HepG2 (cell line): ENCODE data around the gene SESN3. TPM values are rescaled to one million over a fixed set of nuclear protein-coding genes. Genes with fewer than 3 reads are reported as not detected.

Experiments
- ATAC-seq: fragments of 200-7000 bp; cut with Tn5 transposase; 3 replicates; pipeline ENCODE4 v1.9.1; 2020; ENCODE audit warnings: mild to moderate bottlenecking, moderate library complexity
- BruUV-seq: library from RNA; stranded (reverse); fragments of 400-500 nt; replicated peaks from 2 replicates; lab custom pipeline; 2021; lab: Mats Ljungman, UMichigan
- CTCF ChIA-PET: fragments of 300-600 bp; formaldehyde crosslinking; extraction: SDS; loops from one replicate; lab custom pipeline; 2021; ENCODE audit warnings: low total read pairs, inconsistent platforms, low intra/inter-chr PET ratio; lab: Yijun Ruan, JAX
- POLR2A ChIA-PET: fragments of 350-600 bp; sonication (Branson Sonifier 250); formaldehyde crosslinking; loops from one replicate; lab custom pipeline; 2020; ENCODE audit warnings: antibody characterized with exemption, inconsistent platforms; lab: Yijun Ruan, JAX
- DNase-seq: peaks from one replicate; pipeline ENCODE4 v3.0.0-alpha.2; 2015; ENCODE audit warnings: low spot score
- FAIRE-seq: peaks from 3 replicates; lab custom pipeline; 2011; peaks lifted over from hg19 to GRCh38; lab: Jason Lieb, UNC
- H2AFZ ChIP-seq: one replicate; pipeline ENCODE4 v1.6.1; 2011; ENCODE audit warnings: low read length, inconsistent platforms
- H3K27ac ChIP-seq: fragments of 300-600 bp; 3 replicates; pipeline ENCODE4 v1.8.0; 2011; ENCODE audit warnings: mixed run types, mild to moderate bottlenecking, mixed read lengths, low read length, inconsistent platforms; ENCODE audit not compliant: insufficient read depth; ENCODE audit errors: extremely low read length
- H3K27me3 ChIP-seq, 2 experiments: fragments of 200-600 bp in 1 of 2; 2 replicates in 1 of 2; 3 replicates in 1 of 2; pipeline versions ENCODE4 v1.6.0 to v1.8.0; 2011; ENCODE audit warnings: low read length in 2 of 2, mild to moderate bottlenecking in 2 of 2, moderate library complexity in 2 of 2, inconsistent platforms in 1 of 2; ENCODE audit not compliant: insufficient read depth in 2 of 2, control insufficient read depth in 1 of 2
- H3K36me3 ChIP-seq, 2 experiments: fragments of 200-600 bp in 1 of 2; replicated peaks in 1 of 2; 2 replicates in 1 of 2; 3 replicates in 1 of 2; pipeline versions ENCODE4 v1.5.1 to v1.8.0; 2011; ENCODE audit warnings: low read length in 2 of 2, inconsistent platforms in 1 of 2; ENCODE audit not compliant: insufficient read depth in 2 of 2, control insufficient read depth in 1 of 2
- H3K4me1 ChIP-seq: 2 replicates; pipeline ENCODE4 v1.5.1; 2012; ENCODE audit warnings: low read length, inconsistent platforms; ENCODE audit not compliant: insufficient read depth
- H3K4me2 ChIP-seq: 2 replicates; pipeline ENCODE4 v1.6.0; 2011; ENCODE audit warnings: low read depth, low read length, inconsistent platforms
- H3K4me3 ChIP-seq, 3 experiments: fragments of 200-600 bp in 1 of 3; sonication (generic), shearing (Covaris generic) in 1 of 3; replicated peaks in 1 of 3; 2 replicates each; pipeline ENCODE4 v1.5.1; 2011 to 2016; ENCODE audit warnings: low read length in 3 of 3, inconsistent platforms in 2 of 3, low read depth in 2 of 3, mild to moderate bottlenecking in 2 of 3, control low read depth in 1 of 3, mixed read lengths in 1 of 3; ENCODE audit not compliant: insufficient read depth in 1 of 3
- H3K79me2 ChIP-seq: one replicate; pipeline ENCODE4 v1.6.1; 2011; ENCODE audit warnings: low read length, inconsistent platforms; ENCODE audit not compliant: insufficient read depth
- H3K9ac ChIP-seq: 2 replicates; pipeline ENCODE4 v1.6.0; 2011; ENCODE audit warnings: mild to moderate bottlenecking, low read depth, low read length, inconsistent platforms; ENCODE audit not compliant: insufficient read depth
- H3K9me3 ChIP-seq: 2 replicates; pipeline ENCODE4 v1.5.1; 2012; ENCODE audit warnings: mild to moderate bottlenecking, low read length
- H4K20me1 ChIP-seq: 2 replicates; pipeline ENCODE4 v1.6.0; 2011; ENCODE audit warnings: inconsistent platforms, mild to moderate bottlenecking, low read length, moderate library complexity; ENCODE audit not compliant: insufficient read depth
- BHLHE40 ChIP-seq: IDR thresholded peaks from 2 replicates; pipeline ENCODE4 v1.6.1; 2011; ENCODE audit warnings: low read length, improper control_type of control experiment
- CHD4 ChIP-seq: fragments of 200-600 bp; sonication (generic); IDR thresholded peaks from 2 replicates; pipeline ENCODE4 v1.7.0; 2017; ENCODE audit warnings: mild to moderate bottlenecking, low read length, borderline replicate concordance
- FOXC1 ChIP-seq: sonication (generic); formaldehyde crosslinking; IDR thresholded peaks from 2 replicates; pipeline ENCODE4 v1.8.0; 2022; ENCODE audit warnings: mild to moderate bottlenecking, missing genetic modification reagents, borderline replicate concordance
- MIXL1 ChIP-seq: IDR thresholded peaks from 2 replicates; pipeline ENCODE4 v1.6.1; 2016
- MXD4 ChIP-seq: IDR thresholded peaks from 2 replicates; pipeline ENCODE4 v1.6.1; 2016; ENCODE audit warnings: mild to moderate bottlenecking, missing biosample characterization, missing genetic modification reagents
- SMC3 ChIP-seq: IDR thresholded peaks from 2 replicates; pipeline ENCODE4 v1.6.1; 2011; ENCODE audit warnings: low read length, improper control_type of control experiment
- U2AF1 ChIP-seq: fragments of 200-400 bp; formaldehyde crosslinking; optimal IDR thresholded peaks from 2 replicates; pipeline ENCODE3; 2017; ENCODE audit warnings: mild to moderate bottlenecking, low read depth, low read length
- ZNF550 ChIP-seq: sonication (generic); formaldehyde crosslinking; IDR thresholded peaks from 2 replicates; pipeline ENCODE4 v1.4.0; 2020; ENCODE audit warnings: mild to moderate bottlenecking, missing genetic modification reagents, borderline replicate concordance
- in situ Hi-C: cut with HindIII; loops from 2 replicates; pipeline ENCODE4 v1.10.0; 2017; ENCODE audit warnings: low pct_unique_long_range_greater_than_20kb; ENCODE audit not compliant: extremely low pct_ligation_motif_present
- intact Hi-C: fragments of 100-400 bp; cut with micrococcal nuclease; formaldehyde crosslinking; loops from one replicate; pipeline ENCODE4 v1.10.0; 2022; ENCODE audit not compliant: unreplicated experiment
- polyA plus RNA-seq, 8 experiments: library from polyadenylated mRNA; depleted of rRNA in 3 of 8; stranded (reverse) in 7 of 8; unstranded in 1 of 8; fragments of >200 nt; fragmentation: Illumina TruSeq in 4 of 8; extraction: Trizol in 4 of 8; gene quantifications; 2 replicates each; pipeline versions ENCODE4 v1.2.1 to v1.2.3, GENCODE V29; 2011 to 2016; ENCODE audit warnings: low read depth in 4 of 8, missing spikeins in 1 of 8, mixed read lengths in 1 of 8; ENCODE audit not compliant: insufficient read depth in 1 of 8
- total RNA-seq, 5 experiments: library from RNA; depleted of rRNA; stranded (reverse); fragments of >200 nt; fragmentation: Illumina TruSeq; extraction: Trizol; gene quantifications; 2 replicates each; pipeline ENCODE4 v1.2.3, GENCODE V29; 2016; ENCODE audit warnings: low read depth in 1 of 5
- TF ChIP-seq, protein P1 (sequence below): sonication (generic); formaldehyde crosslinking; IDR thresholded peaks from 2 replicates; pipeline ENCODE4 v1.8.0; 2022; ENCODE audit warnings: mild to moderate bottlenecking, missing genetic modification reagents, borderline replicate concordance
- TF ChIP-seq, protein P2 (sequence below): sonication (generic); formaldehyde crosslinking; IDR thresholded peaks from 2 replicates; pipeline ENCODE4 v1.4.0; 2020; ENCODE audit warnings: missing genetic modification reagents
- TF ChIP-seq, protein P3 (sequence below): sonication (generic); formaldehyde crosslinking; conservative IDR thresholded peaks from 2 replicates; pipeline ENCODE4 v1.4.0; 2020; ENCODE audit warnings: mild to moderate bottlenecking, missing genetic modification reagents, moderate library complexity
- TF ChIP-seq, protein P4 (sequence below): sonication (generic); formaldehyde crosslinking; IDR thresholded peaks from 2 replicates; pipeline ENCODE4 v1.4.0; 2020; ENCODE audit warnings: mild to moderate bottlenecking, missing genetic modification reagents

SESN3 gene
- total and polyA plus RNA-seq, 2 of the 13 experiments (the other 11 are each of a cell fraction or from before 2014, with no cell fraction given) = 0.53 to 0.86 TPM

DNA sequence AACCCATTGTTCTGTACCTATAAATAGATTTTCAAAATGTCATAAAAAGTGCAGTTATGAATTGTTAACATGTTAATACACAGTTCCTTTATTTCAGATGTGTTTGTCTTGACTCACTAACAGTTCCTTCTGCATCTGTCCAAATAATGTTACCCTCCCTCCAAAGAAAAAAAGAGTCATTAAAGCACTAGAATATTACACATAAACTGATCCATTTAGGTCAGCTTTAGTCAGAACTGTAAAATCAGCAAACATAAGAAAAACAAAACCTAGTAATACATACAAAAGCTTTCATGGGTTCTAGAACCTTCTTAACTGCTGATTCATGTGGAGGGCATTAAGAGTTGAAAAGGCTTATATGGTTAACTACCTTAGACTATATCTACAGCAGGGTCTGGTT is 65.4 kb downstream of the SESN3 start:
- FAIRE-seq = no peak
- H4K20me1 ChIP-seq = no peaks in the 10 kb centered on the region
- TF ChIP-seq, protein P1, sequence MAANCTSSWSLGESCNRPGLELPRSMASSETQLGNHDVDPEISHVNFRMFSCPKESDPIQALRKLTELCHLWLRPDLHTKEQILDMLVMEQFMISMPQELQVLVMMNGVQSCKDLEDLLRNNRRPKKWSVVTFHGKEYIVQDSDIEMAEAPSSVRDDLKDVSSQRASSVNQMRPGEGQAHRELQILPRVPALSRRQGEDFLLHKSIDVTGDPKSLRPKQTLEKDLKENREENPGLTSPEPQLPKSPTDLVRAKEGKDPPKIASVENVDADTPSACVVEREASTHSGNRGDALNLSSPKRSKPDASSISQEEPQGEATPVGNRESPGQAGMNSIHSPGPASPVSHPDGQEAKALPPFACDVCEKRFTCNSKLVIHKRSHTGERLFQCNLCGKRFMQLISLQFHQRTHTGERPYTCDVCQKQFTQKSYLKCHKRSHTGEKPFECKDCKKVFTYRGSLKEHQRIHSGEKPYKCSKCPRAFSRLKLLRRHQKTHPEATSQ (CRISPR knock-in tag) = no peak
- no peak for TF ChIP-seq ZNF550 (CRISPR knock-in tag)
- no peak for TF ChIP-seq U2AF1
- TF ChIP-seq, protein P2, sequence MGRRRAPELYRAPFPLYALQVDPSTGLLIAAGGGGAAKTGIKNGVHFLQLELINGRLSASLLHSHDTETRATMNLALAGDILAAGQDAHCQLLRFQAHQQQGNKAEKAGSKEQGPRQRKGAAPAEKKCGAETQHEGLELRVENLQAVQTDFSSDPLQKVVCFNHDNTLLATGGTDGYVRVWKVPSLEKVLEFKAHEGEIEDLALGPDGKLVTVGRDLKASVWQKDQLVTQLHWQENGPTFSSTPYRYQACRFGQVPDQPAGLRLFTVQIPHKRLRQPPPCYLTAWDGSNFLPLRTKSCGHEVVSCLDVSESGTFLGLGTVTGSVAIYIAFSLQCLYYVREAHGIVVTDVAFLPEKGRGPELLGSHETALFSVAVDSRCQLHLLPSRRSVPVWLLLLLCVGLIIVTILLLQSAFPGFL = no peak
- TF ChIP-seq FOXC1 (CRISPR knock-in tag) = no peak
- no peak for TF ChIP-seq MXD4 (CRISPR knock-in tag)
- no peak for TF ChIP-seq SMC3
- no peak for TF ChIP-seq BHLHE40
- TF ChIP-seq, protein P3, sequence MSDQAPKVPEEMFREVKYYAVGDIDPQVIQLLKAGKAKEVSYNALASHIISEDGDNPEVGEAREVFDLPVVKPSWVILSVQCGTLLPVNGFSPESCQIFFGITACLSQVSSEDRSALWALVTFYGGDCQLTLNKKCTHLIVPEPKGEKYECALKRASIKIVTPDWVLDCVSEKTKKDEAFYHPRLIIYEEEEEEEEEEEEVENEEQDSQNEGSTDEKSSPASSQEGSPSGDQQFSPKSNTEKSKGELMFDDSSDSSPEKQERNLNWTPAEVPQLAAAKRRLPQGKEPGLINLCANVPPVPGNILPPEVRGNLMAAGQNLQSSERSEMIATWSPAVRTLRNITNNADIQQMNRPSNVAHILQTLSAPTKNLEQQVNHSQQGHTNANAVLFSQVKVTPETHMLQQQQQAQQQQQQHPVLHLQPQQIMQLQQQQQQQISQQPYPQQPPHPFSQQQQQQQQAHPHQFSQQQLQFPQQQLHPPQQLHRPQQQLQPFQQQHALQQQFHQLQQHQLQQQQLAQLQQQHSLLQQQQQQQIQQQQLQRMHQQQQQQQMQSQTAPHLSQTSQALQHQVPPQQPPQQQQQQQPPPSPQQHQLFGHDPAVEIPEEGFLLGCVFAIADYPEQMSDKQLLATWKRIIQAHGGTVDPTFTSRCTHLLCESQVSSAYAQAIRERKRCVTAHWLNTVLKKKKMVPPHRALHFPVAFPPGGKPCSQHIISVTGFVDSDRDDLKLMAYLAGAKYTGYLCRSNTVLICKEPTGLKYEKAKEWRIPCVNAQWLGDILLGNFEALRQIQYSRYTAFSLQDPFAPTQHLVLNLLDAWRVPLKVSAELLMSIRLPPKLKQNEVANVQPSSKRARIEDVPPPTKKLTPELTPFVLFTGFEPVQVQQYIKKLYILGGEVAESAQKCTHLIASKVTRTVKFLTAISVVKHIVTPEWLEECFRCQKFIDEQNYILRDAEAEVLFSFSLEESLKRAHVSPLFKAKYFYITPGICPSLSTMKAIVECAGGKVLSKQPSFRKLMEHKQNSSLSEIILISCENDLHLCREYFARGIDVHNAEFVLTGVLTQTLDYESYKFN (CRISPR knock-in tag) = no peak
- no peak for TF ChIP-seq MIXL1 (CRISPR knock-in tag)
- TF ChIP-seq CHD4 = no peak
- TF ChIP-seq, protein P4, sequence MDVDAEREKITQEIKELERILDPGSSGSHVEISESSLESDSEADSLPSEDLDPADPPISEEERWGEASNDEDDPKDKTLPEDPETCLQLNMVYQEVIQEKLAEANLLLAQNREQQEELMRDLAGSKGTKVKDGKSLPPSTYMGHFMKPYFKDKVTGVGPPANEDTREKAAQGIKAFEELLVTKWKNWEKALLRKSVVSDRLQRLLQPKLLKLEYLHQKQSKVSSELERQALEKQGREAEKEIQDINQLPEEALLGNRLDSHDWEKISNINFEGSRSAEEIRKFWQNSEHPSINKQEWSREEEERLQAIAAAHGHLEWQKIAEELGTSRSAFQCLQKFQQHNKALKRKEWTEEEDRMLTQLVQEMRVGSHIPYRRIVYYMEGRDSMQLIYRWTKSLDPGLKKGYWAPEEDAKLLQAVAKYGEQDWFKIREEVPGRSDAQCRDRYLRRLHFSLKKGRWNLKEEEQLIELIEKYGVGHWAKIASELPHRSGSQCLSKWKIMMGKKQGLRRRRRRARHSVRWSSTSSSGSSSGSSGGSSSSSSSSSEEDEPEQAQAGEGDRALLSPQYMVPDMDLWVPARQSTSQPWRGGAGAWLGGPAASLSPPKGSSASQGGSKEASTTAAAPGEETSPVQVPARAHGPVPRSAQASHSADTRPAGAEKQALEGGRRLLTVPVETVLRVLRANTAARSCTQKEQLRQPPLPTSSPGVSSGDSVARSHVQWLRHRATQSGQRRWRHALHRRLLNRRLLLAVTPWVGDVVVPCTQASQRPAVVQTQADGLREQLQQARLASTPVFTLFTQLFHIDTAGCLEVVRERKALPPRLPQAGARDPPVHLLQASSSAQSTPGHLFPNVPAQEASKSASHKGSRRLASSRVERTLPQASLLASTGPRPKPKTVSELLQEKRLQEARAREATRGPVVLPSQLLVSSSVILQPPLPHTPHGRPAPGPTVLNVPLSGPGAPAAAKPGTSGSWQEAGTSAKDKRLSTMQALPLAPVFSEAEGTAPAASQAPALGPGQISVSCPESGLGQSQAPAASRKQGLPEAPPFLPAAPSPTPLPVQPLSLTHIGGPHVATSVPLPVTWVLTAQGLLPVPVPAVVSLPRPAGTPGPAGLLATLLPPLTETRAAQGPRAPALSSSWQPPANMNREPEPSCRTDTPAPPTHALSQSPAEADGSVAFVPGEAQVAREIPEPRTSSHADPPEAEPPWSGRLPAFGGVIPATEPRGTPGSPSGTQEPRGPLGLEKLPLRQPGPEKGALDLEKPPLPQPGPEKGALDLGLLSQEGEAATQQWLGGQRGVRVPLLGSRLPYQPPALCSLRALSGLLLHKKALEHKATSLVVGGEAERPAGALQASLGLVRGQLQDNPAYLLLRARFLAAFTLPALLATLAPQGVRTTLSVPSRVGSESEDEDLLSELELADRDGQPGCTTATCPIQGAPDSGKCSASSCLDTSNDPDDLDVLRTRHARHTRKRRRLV (CRISPR knock-in tag) = no peak

More for the DNA sequence above, 65.4 kb downstream of the SESN3 start:
- no TSS peak for BruUV-seq
- no peak overlapping the region for H3K9ac ChIP-seq
- no peak overlapping the region for H2AFZ ChIP-seq
- ChIA-PET CTCF (no interaction called here), POLR2A (no interaction called here)
- H3K4me2 ChIP-seq = no peak overlapping the region
- intact Hi-C loops (no loop called here), in situ Hi-C loops (no loop called here)
- no peak overlapping the region for H3K27ac ChIP-seq
- DNase-seq = no peak
- H3K27me3 ChIP-seq = no peaks in the 10 kb centered on the region
- no peaks in the 10 kb centered on the region for H3K79me2 ChIP-seq
- no peaks in the 10 kb centered on the region for H3K36me3 ChIP-seq
- no peak for ATAC-seq
- H3K4me1 ChIP-seq = no peaks in the 10 kb centered on the region
- no peak overlapping the region for H3K4me3 ChIP-seq
- no peaks in the 10 kb centered on the region for H3K9me3 ChIP-seq
